DOHH2 (cell line): ENCODE measurements around the gene OR2G3.

Experiments
- H3F3A ChIP-seq: fragments of 200-600 bp; sonication (generic), shearing (Covaris generic); 2 replicates; pipeline ENCODE4 v1.6.0; 2016; ENCODE audit warnings: antibody characterized with exemption, mild to moderate bottlenecking; ENCODE audit not compliant: control insufficient read depth, insufficient read depth
- H3K27ac ChIP-seq: fragments of 200-600 bp; sonication (generic); 2 replicates; pipeline ENCODE4 v1.5.1; 2014; ENCODE audit warnings: low read depth, mild to moderate bottlenecking, low read length, moderate library complexity
- H3K27me3 ChIP-seq: fragments of 200-600 bp; sonication (generic); 2 replicates; pipeline ENCODE4 v1.6.1; 2014; ENCODE audit warnings: mild to moderate bottlenecking, low read length, mixed read lengths; ENCODE audit not compliant: control insufficient read depth
- H3K36me3 ChIP-seq: fragments of 200-600 bp; sonication (generic); 2 replicates; pipeline ENCODE4 v1.6.1; 2014; ENCODE audit warnings: mild to moderate bottlenecking, low read length, moderate library complexity, mixed read lengths; ENCODE audit not compliant: control insufficient read depth
- H3K4me1 ChIP-seq: fragments of 200-600 bp; sonication (generic); 2 replicates; pipeline ENCODE4 v1.6.1; 2014; ENCODE audit warnings: mild to moderate bottlenecking, low read length, mixed read lengths; ENCODE audit not compliant: control insufficient read depth
- H3K4me2 ChIP-seq: fragments of 200-600 bp; sonication (generic); 2 replicates; pipeline ENCODE4 v1.6.0; 2014; ENCODE audit warnings: mild to moderate bottlenecking, low read length, moderate library complexity
- H3K4me3 ChIP-seq: fragments of 200-600 bp; sonication (generic); 2 replicates; pipeline ENCODE4 v1.5.1; 2014; ENCODE audit warnings: mild to moderate bottlenecking, low read length, mixed read lengths
- H3K79me2 ChIP-seq: fragments of 200-600 bp; sonication (generic); 2 replicates; pipeline ENCODE4 v1.6.1; 2014; ENCODE audit warnings: mild to moderate bottlenecking, low read length, mixed read lengths; ENCODE audit not compliant: control insufficient read depth
- H3K9me2 ChIP-seq: fragments of 200-600 bp; sonication (generic); replicated peaks from 2 replicates; pipeline ENCODE4 v1.6.1; 2014; ENCODE audit warnings: mild to moderate bottlenecking, low read length, mixed read lengths; ENCODE audit not compliant: control insufficient read depth
- H3K9me3 ChIP-seq: fragments of 200-600 bp; sonication (generic); 2 replicates; pipeline ENCODE4 v1.6.1; 2014; ENCODE audit warnings: antibody characterized with exemption, low read length, mixed read lengths; ENCODE audit not compliant: control insufficient read depth, insufficient read depth
- H4K20me1 ChIP-seq: fragments of 200-600 bp; sonication (generic); 2 replicates; pipeline ENCODE4 v1.6.0; 2014; ENCODE audit warnings: low read depth, mild to moderate bottlenecking, antibody characterized with exemption, low read length, moderate library complexity; ENCODE audit not compliant: control insufficient read depth, insufficient read depth
- EZH2phosphoT487 ChIP-seq: fragments of 200-600 bp; sonication (generic); IDR thresholded peaks from 2 replicates; pipeline ENCODE4 v1.6.1; 2017; ENCODE audit warnings: borderline replicate concordance, mild to moderate bottlenecking, antibody characterized with exemption, low read length, moderate library complexity, mixed read lengths
- TF ChIP-seq, protein P1 (sequence below): fragments of 200-600 bp; sonication (generic); IDR thresholded peaks from one replicate; pipeline ENCODE4 v1.5.1; 2014; ENCODE audit warnings: antibody characterized with exemption, mild to moderate bottlenecking, low read depth, low read length; ENCODE audit not compliant: poor library complexity, severe bottlenecking

Gene OR2G3

GRCh38 chr1:247562198-247562597 is 43.2 kb upstream of the OR2G3 start:
- Histone ChIP-seq H3K9me2 (no peaks in the 10 kb centered on the region), H3K9me3 (no peaks in the 10 kb centered on the region), H3K27ac (no peak overlapping the region), H3K27me3 (no peaks in the 10 kb centered on the region), H4K20me1 (no peaks in the 10 kb centered on the region), H3K4me3 (no peak overlapping the region), H3K79me2 (no peaks in the 10 kb centered on the region), H3K4me2 (no peak overlapping the region), H3K36me3 (no peaks in the 10 kb centered on the region), H3F3A (no peaks in the 10 kb centered on the region), H3K4me1 (no peaks in the 10 kb centered on the region)
- no peak for TF ChIP-seq EZH2phosphoT487

DNA sequence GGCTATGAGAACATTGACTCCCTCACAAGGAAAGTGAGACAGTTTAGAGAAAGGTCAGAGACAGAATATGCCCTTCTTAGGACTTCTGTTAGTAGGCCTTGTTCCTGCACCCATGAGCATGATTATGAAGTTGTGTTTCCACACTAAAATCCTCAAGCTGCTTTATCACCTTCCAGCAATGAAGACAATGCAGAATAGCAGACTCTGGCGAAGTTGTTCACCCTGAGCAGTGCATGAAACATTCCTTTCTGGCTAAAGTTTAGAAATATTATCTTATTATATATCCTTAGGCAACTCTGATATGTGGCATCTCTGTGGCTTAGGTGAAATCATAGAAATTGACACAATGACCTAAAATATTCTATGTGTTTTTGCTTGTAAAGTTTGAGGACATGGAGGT is 31.1 kb upstream of the OR2G3 start:
- no peaks in the 10 kb centered on the region for H3K9me3 ChIP-seq
- H3K4me2 ChIP-seq: no peak overlapping the region
- H3K4me1 ChIP-seq: no peaks in the 10 kb centered on the region
- no peak overlapping the region for H3K27ac ChIP-seq
- no peak for TF ChIP-seq EZH2phosphoT487
- TF ChIP-seq, protein P1, sequence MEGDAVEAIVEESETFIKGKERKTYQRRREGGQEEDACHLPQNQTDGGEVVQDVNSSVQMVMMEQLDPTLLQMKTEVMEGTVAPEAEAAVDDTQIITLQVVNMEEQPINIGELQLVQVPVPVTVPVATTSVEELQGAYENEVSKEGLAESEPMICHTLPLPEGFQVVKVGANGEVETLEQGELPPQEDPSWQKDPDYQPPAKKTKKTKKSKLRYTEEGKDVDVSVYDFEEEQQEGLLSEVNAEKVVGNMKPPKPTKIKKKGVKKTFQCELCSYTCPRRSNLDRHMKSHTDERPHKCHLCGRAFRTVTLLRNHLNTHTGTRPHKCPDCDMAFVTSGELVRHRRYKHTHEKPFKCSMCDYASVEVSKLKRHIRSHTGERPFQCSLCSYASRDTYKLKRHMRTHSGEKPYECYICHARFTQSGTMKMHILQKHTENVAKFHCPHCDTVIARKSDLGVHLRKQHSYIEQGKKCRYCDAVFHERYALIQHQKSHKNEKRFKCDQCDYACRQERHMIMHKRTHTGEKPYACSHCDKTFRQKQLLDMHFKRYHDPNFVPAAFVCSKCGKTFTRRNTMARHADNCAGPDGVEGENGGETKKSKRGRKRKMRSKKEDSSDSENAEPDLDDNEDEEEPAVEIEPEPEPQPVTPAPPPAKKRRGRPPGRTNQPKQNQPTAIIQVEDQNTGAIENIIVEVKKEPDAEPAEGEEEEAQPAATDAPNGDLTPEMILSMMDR: no peak
- no peak overlapping the region for H3K4me3 ChIP-seq
- no peaks in the 10 kb centered on the region for H3K27me3 ChIP-seq
- H3K79me2 ChIP-seq: no peaks in the 10 kb centered on the region
- H3F3A ChIP-seq: no peaks in the 10 kb centered on the region
- H4K20me1 ChIP-seq: no peaks in the 10 kb centered on the region
- H3K9me2 ChIP-seq: no peaks in the 10 kb centered on the region
- no peaks in the 10 kb centered on the region for H3K36me3 ChIP-seq

DNA sequence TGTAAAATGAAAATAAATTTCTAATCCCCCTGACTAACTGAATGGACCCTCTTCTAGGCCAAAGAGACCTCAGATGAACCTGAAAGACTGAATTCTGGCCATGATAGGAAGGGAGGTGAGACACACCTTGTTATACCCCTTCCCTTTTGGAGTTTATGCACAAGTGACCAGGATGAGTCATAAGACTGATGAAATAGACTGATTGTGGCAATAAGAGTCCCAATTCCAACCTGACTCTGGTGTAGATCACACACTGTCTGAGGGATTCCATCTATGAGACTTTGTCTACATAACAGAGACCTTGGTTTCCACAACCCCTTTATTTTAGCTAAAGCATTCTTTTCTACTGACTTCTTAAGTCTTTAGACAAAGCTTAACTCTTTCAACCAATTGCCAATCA is 30.7 kb upstream of the OR2G3 start:
- Histone ChIP-seq H3K79me2 (no peaks in the 10 kb centered on the region), H3K27ac (no peak overlapping the region), H3K36me3 (no peaks in the 10 kb centered on the region), H4K20me1 (no peaks in the 10 kb centered on the region), H3K4me1 (no peaks in the 10 kb centered on the region), H3K4me3 (no peak overlapping the region), H3K4me2 (no peak overlapping the region), H3K9me3 (no peaks in the 10 kb centered on the region), H3F3A (no peaks in the 10 kb centered on the region), H3K9me2 (no peaks in the 10 kb centered on the region), H3K27me3 (no peaks in the 10 kb centered on the region)
- no peak for TF ChIP-seq EZH2phosphoT487
- TF ChIP-seq, protein P1: no peak

GRCh38 chr1:247576514-247576913 is 28.9 kb upstream of the OR2G3 start:
- Histone ChIP-seq H3K9me3 (no peaks in the 10 kb centered on the region), H3K4me2 (no peak overlapping the region), H3K4me1 (no peaks in the 10 kb centered on the region), H3K27me3 (no peaks in the 10 kb centered on the region), H3K36me3 (no peaks in the 10 kb centered on the region), H3K27ac (no peak overlapping the region), H3K4me3 (no peak overlapping the region), H4K20me1 (no peaks in the 10 kb centered on the region), H3F3A (no peaks in the 10 kb centered on the region), H3K9me2 (no peaks in the 10 kb centered on the region), H3K79me2 (no peaks in the 10 kb centered on the region)
- TF ChIP-seq EZH2phosphoT487: no peak
- TF ChIP-seq, protein P1: peak; percentile 44
